NCI-H2081 (cell line): Measurements from ENCODE around the gene RBM46.
"Not testable (repeated sequence)": the region's sequence is repeated elsewhere in the genome, so short reads cannot be mapped to it uniquely, and the experiment has no call there.

ENCODE experiments used
- DNase-seq, 2 experiments: peaks; one replicate each; lab custom pipeline; 2025; lab: John Stamatoyannopoulos, UW

RBM46 gene

GRCh38 chr4:154838155-154838554 lies 57.1 kb downstream of the RBM46 start:
- no peak for DNase-seq

- DNase-seq, result no peak
Observed at GRCh38 chr4:154838694-154839093, 57.6 kb downstream of the RBM46 start.

- DNase-seq, result peak in 1 of 2 experiments; percentile 6
Observed at GRCh38 chr4:154854362-154854761, 73.3 kb downstream of the RBM46 start.

- DNase-seq, result no peak
Observed at GRCh38 chr4:154858166-154858565, 77.1 kb downstream of the RBM46 start.

- no peak for DNase-seq
Observed at GRCh38 chr4:154868414-154869194, 87.5 kb downstream of the RBM46 start.

- no peak for DNase-seq
Observed at GRCh38 chr4:154869301-154869700, 88.2 kb downstream of the RBM46 start.

GRCh38 chr4:154872198-154872597 lies 91.1 kb downstream of the RBM46 start:
- no peak for DNase-seq

GRCh38 chr4:154874049-154874448 lies 93.0 kb downstream of the RBM46 start:
- DNase-seq, result not testable (repeated sequence)

GRCh38 chr4:154877110-154877760 lies 96.2 kb downstream of the RBM46 start:
- DNase-seq, result peak in 1 of 2 experiments; percentile 65
